Dendritic cell treated with granulocyte-macrophage colony-stimulating factor and Interleukin-4, amounts not matched to agents 40 ng/mL and 50 ng/mL, for 4 days (primary cell): ENCODE results near the gene ZSCAN22.
"Not testable (repeated sequence)": the region's sequence is repeated elsewhere in the genome, so short reads cannot be mapped to it uniquely, and the experiment has no call there.

ENCODE experiments used
- H3K27ac Mint-ChIP-seq: one replicate; pipeline ENCODE4 v1.8.0; 2022; ENCODE audit warnings: mild to moderate bottlenecking, mixed read lengths
- H3K27me3 Mint-ChIP-seq: one replicate; pipeline ENCODE4 v1.8.0; 2022; ENCODE audit warnings: mild to moderate bottlenecking, mixed read lengths
- H3K36me3 Mint-ChIP-seq: one replicate; pipeline ENCODE4 v1.8.0; 2022; ENCODE audit warnings: low read depth, mixed read lengths
- H3K4me1 Mint-ChIP-seq: one replicate; pipeline ENCODE4 v1.8.0; 2022; ENCODE audit warnings: low read depth, mixed read lengths
- H3K4me3 Mint-ChIP-seq: one replicate; pipeline ENCODE4 v1.8.0; 2022; ENCODE audit warnings: mild to moderate bottlenecking, moderate library complexity, mixed read lengths
- H3K9me3 Mint-ChIP-seq: one replicate; pipeline ENCODE4 v1.8.0; 2022; ENCODE audit warnings: mixed read lengths
- intact Hi-C: fragments of 100-400 bp; cut with micrococcal nuclease; formaldehyde crosslinking; loops from one replicate; pipeline ENCODE4 v1.15.0; 2022

The ZSCAN22 gene

GRCh38 chr19:58304748-58305064 lies 22.1 kb upstream of the ZSCAN22 start:
- Mint-ChIP-seq H3K36me3 (peaks cover 95% of the 10 kb centered on the region), H3K27ac (peak overlapping the region; percentile 97), H3K27me3 (no peaks in the 10 kb centered on the region), H3K9me3 (peaks cover 44% of the 10 kb centered on the region), H3K4me3 (peak overlapping the region; percentile 95), H3K4me1 (peaks cover 14% of the 10 kb centered on the region)
- intact Hi-C loops, result loop anchor here (1.0 to 2.0 kb wide), 5 partner anchors 23 to 121 kb away; partner anchors contain the start of genes RPS5, ZNF274 and ZNF497

DNA sequence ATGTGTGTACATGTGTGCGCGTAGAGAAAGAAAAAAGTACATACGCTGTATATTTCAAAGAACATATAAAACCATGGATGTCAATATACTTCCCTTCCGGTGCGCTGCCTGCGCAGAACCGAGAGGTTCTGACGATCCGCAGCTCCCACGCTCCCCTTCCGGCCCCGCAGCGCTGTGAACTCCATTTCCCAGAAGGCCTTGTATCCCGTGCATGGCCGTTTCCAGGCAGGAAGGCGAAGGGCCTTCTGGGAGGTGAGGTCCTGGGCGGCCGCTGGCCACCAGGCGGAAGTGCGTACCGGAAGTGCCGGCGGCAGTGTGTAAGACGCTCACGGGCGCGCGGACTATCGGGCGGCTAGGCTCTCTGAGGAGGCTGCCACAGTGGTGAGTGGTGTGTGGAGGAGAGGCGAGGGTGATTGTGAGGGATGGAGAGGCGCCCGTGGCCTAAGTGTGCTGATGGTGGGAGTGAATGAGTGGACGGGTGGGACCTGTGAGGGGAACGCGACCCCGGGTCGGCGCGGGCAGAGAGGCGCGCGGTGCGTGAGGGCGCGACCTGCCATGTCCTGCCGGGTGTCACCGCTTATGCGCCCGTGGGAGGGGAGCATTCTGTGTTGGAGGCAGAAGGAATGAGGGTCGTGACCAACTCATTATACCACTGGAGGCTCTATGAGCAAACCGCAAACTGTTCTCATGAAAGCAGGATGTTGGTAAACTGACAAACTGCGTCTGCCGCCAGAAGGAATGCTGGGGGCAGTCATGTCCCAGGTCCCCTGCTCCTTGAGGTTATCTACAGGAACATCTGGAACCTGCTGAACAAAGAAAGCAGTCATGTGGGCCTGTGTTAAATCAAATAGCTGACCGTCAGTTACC lies 21.5 kb upstream of the ZSCAN22 start, which contains the start of gene ERVK3-1:
Gene ERVK3-1, plus strand, starts transcription at position 313 of the 867 bp plus-strand sequence. CDS start 6,792 bp downstream, outside the sequence.
- Mint-ChIP-seq H3K36me3 (peaks cover 95% of the 10 kb centered on the region), H3K9me3 (peaks cover 44% of the 10 kb centered on the region)

GRCh38 chr19:58305932-58306323 lies 20.9 kb upstream of the ZSCAN22 start:
- peaks cover 14% of the 10 kb centered on the region for H3K4me1 Mint-ChIP-seq
- H3K36me3 Mint-ChIP-seq, result peaks cover 95% of the 10 kb centered on the region
- peaks cover 44% of the 10 kb centered on the region for H3K9me3 Mint-ChIP-seq
- intact Hi-C loops, result loop anchor here (1.0 to 2.0 kb wide), 5 partner anchors 21 to 123 kb away; partner anchors contain the start of genes RPS5, ZNF274 and ZNF497
- no peaks in the 10 kb centered on the region for H3K27me3 Mint-ChIP-seq
- H3K27ac Mint-ChIP-seq, result peak overlapping the region; percentile 97
- H3K4me3 Mint-ChIP-seq, result peak overlapping the region; percentile 95

More for the DNA sequence above, 21.5 kb upstream of the ZSCAN22 start, which contains the start of gene ERVK3-1:
- no peaks in the 10 kb centered on the region for H3K27me3 Mint-ChIP-seq
- intact Hi-C loops, result loop anchor here (1.0 to 2.0 kb wide), 5 partner anchors 22 to 122 kb away; partner anchors contain the start of genes RPS5, ZNF274 and ZNF497
- peaks cover 14% of the 10 kb centered on the region for H3K4me1 Mint-ChIP-seq
- peak within 1 kb of the TSS; percentile 95 for H3K4me3 Mint-ChIP-seq
- peak within 1 kb of the TSS; percentile 97 for H3K27ac Mint-ChIP-seq

GRCh38 chr19:58307736-58308135 lies 19.1 kb upstream of the ZSCAN22 start:
- Mint-ChIP-seq H3K4me3 (no peak overlapping the region), H3K4me1 (peaks cover 14% of the 10 kb centered on the region), H3K36me3 (peaks cover 95% of the 10 kb centered on the region), H3K9me3 (peaks cover 53% of the 10 kb centered on the region), H3K27ac (no peak overlapping the region), H3K27me3 (no peaks in the 10 kb centered on the region)
- intact Hi-C loops, result no loop called here

DNA sequence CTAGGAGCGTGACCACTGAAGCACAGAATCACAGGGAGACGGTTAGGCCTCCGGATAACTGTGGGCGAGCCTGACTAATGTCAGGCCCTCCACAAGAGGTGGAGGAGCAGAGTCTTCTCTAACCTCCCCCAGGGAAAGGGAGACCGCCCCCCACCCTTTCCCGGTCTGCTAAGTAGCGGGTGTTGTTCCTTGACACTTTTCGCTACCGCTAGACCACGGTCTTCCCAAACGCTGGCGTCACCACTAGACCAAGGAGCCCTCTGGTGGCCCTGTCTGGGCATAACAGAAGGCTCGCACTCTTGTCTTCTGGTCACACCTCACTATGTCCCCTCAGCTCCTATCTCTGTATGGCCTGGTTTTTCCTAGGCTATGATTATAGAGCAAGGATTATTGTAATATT lies 16.1 kb upstream of the ZSCAN22 start:
- H3K4me1 Mint-ChIP-seq, H3K27ac Mint-ChIP-seq, H3K27me3 Mint-ChIP-seq, H3K4me3 Mint-ChIP-seq, intact Hi-C loops: not testable (repeated sequence)
- Mint-ChIP-seq H3K9me3 (peaks cover 56% of the 10 kb centered on the region), H3K36me3 (peaks cover 100% of the 10 kb centered on the region)

GRCh38 chr19:58311345-58311865 lies 15.4 kb upstream of the ZSCAN22 start:
- Mint-ChIP-seq H3K27ac (no peak overlapping the region), H3K4me1 (peaks cover under 1% of the 10 kb centered on the region), H3K4me3 (no peak overlapping the region), H3K27me3 (no peaks in the 10 kb centered on the region), H3K36me3 (peaks cover 100% of the 10 kb centered on the region), H3K9me3 (peaks cover 56% of the 10 kb centered on the region)
- intact Hi-C loops, result no loop called here

GRCh38 chr19:58315580-58315979 lies 11.2 kb upstream of the ZSCAN22 start:
- Mint-ChIP-seq H3K27ac (no peak overlapping the region), H3K4me3 (no peak overlapping the region), H3K4me1 (no peaks in the 10 kb centered on the region), H3K27me3 (no peaks in the 10 kb centered on the region), H3K9me3 (peaks cover 33% of the 10 kb centered on the region), H3K36me3 (peaks cover 71% of the 10 kb centered on the region)
- intact Hi-C loops, result no loop called here

DNA sequence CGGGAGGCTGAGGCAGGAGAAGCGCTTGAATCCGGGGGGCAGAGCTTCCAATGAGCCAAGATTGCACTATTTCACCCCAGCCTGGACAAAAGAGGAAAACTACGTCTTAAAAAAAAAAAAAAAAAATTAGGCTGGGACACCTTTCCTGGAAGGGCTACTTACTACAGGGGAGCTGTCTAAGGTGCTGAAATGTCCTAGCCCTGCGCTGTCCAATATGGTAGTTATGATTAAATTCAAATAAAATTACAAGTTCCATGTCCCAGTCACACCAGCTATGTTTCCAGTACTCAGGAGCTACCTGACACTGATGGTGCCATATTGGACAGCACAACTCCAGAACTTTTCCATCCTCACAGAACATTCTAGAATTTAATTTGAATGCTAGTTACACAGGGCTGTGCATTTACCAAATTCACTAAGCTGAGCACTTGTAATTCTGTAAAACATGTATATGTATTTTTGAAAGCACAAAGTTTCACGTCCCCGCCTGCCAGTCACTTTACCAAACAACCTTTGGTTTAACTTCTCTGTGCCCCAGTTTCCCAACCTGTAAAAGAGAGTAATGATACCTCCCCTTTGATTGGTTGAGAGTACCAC lies 9.2 kb upstream of the ZSCAN22 start:
- Mint-ChIP-seq H3K4me3 (no peak overlapping the region), H3K27me3 (no peaks in the 10 kb centered on the region), H3K27ac (no peak overlapping the region), H3K36me3 (peaks cover 53% of the 10 kb centered on the region), H3K9me3 (peaks cover 13% of the 10 kb centered on the region), H3K4me1 (no peaks in the 10 kb centered on the region)
- intact Hi-C loops, result no loop called here

- intact Hi-C loops, result no loop called here
- H3K4me3 Mint-ChIP-seq, result no peak overlapping the region
- no peaks in the 10 kb centered on the region for H3K27me3 Mint-ChIP-seq
- H3K27ac Mint-ChIP-seq, result no peak overlapping the region
- H3K4me1 Mint-ChIP-seq, result no peaks in the 10 kb centered on the region
- H3K9me3 Mint-ChIP-seq, result peaks cover 9% of the 10 kb centered on the region
- peaks cover 49% of the 10 kb centered on the region for H3K36me3 Mint-ChIP-seq
These were observed 8.5 kb upstream of the ZSCAN22 start for GRCh38 chr19:58318297-58318696.

- Mint-ChIP-seq H3K36me3 (peaks cover 40% of the 10 kb centered on the region), H3K9me3 (peaks cover 9% of the 10 kb centered on the region), H3K27me3 (no peaks in the 10 kb centered on the region), H3K27ac (no peak overlapping the region), H3K4me1 (no peaks in the 10 kb centered on the region), H3K4me3 (no peak overlapping the region)
- intact Hi-C loops, result no loop called here
These were observed 7.6 kb upstream of the ZSCAN22 start for GRCh38 chr19:58319241-58319640.

DNA sequence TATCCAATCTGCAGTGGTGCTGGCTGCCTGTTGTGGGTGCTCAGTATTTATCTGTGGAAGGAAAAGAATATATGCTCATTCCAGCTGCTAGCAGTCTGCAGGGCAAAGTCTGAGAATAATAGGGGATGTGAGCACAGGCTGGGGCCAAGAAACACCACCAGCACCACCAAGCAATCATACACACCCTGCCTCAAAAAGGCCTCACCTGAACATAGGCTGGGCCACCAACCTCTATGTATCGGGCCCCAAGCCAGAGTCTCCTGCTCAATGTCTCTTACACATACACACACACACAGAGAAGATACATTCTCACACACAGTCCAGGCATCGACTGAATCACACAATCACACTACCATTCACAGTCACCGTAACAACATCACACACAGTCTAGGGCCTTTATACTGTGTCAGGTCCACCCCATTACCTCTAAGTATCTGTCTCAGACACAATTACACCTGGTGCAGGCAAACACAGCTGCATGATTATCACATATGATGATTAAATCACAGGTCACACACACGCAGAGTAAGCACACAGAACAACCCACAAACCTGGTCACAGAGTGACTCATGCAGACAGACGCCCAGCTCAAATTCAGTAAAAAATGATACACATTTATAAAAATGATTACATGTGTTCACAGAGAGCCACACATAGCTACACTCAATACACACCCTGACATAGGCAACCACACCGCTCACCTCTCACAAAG lies 1.3 kb upstream of the ZSCAN22 start:
- intact Hi-C loops, result loop anchor here (5.0 kb wide), 1 partner anchor 152 kb away; the partner anchor contains the start of gene ZNF446
- H3K9me3 Mint-ChIP-seq, result no peaks in the 10 kb centered on the region
- H3K36me3 Mint-ChIP-seq, result peaks cover 6% of the 10 kb centered on the region
- H3K4me3 Mint-ChIP-seq, result no peak overlapping the region
- peaks cover 8% of the 10 kb centered on the region for H3K4me1 Mint-ChIP-seq
- H3K27ac Mint-ChIP-seq, result no peak overlapping the region
- no peaks in the 10 kb centered on the region for H3K27me3 Mint-ChIP-seq

DNA sequence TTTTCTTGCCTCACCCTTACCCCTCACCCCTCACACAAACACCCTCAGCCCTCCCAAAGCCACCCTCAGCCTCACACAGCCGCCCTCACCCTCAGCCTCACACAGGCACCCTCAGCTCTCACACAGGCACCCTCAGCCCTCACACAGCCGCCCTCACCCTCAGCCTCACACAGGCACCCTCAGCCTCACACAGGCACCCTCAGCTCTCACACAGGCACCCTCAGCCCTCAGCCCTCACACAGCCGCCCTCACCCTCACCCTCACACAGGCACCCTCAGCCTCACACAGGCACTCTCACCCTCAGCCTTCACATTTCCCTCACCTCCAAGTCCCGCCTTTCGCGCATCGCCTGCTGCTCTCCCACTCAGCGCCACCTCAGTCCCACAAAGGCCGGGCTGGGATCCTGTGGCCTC lies 287 bp upstream of the ZSCAN22 start:
- Mint-ChIP-seq H3K4me1 (peaks cover 8% of the 10 kb centered on the region), H3K9me3 (no peaks in the 10 kb centered on the region), H3K27me3 (no peaks in the 10 kb centered on the region), H3K36me3 (peaks cover 6% of the 10 kb centered on the region), H3K27ac (no peak overlapping the region), H3K4me3 (no peak overlapping the region)
- intact Hi-C loops, result loop anchor here (5.0 kb wide), 1 partner anchor 151 kb away; the partner anchor contains the start of gene ZNF446

GRCh38 chr19:58328999-58329398 lies 2.2 kb downstream of the ZSCAN22 start:
- Mint-ChIP-seq H3K27me3 (no peaks in the 10 kb centered on the region), H3K4me3 (no peak overlapping the region), H3K9me3 (no peaks in the 10 kb centered on the region), H3K36me3 (peaks cover 2% of the 10 kb centered on the region), H3K27ac (no peak overlapping the region), H3K4me1 (peaks cover 17% of the 10 kb centered on the region)
- intact Hi-C loops, result loop anchor here (5.0 kb wide), 1 partner anchor 148 kb away; the partner anchor contains the start of gene ZNF446
